Anterior cingulate cortex (tissue), 58 donors: ENCODE measurements around the gene SLC1A7.

ENCODE experiments used
- DNase-seq, 58 donors: peaks; one replicate each; lab custom pipeline; 2025; lab: John Stamatoyannopoulos, UW

SLC1A7 gene

GRCh38 chr1:53078333-53079101 is 63.9 kb downstream of the SLC1A7 start:
- DNase-seq, result no peak

- no peak for DNase-seq
Measured at GRCh38 chr1:53077599-53077965, 64.9 kb downstream of the SLC1A7 start.

- no peak for DNase-seq
Measured at GRCh38 chr1:53076721-53077598, 65.5 kb downstream of the SLC1A7 start.

- DNase-seq, result no peak
Measured at GRCh38 chr1:53076165-53076564, 66.3 kb downstream of the SLC1A7 start.

GRCh38 chr1:53075761-53076163 is 66.7 kb downstream of the SLC1A7 start:
- DNase-seq, result no peak

- DNase-seq, result no peak
Measured at GRCh38 chr1:53075206-53075605, 67.2 kb downstream of the SLC1A7 start.

GRCh38 chr1:53074313-53075154 is 67.9 kb downstream of the SLC1A7 start:
- no peak for DNase-seq

- DNase-seq, result peak in 7 of 58 donors; percentile 14 to 40 (median 25)
Measured at GRCh38 chr1:53073868-53074311, 68.5 kb downstream of the SLC1A7 start.

- DNase-seq, result no peak
Measured at GRCh38 chr1:53073287-53073686, 69.2 kb downstream of the SLC1A7 start.

GRCh38 chr1:53071915-53072314 is 70.5 kb downstream of the SLC1A7 start:
- no peak for DNase-seq

- no peak for DNase-seq
Measured at GRCh38 chr1:53071167-53071865, 71.1 kb downstream of the SLC1A7 start.

- DNase-seq, result no peak
Measured at GRCh38 chr1:53070621-53071020, 71.8 kb downstream of the SLC1A7 start.

- no peak for DNase-seq
Measured at GRCh38 chr1:53069663-53070327, 72.6 kb downstream of the SLC1A7 start.

GRCh38 chr1:53069265-53069662 is 73.2 kb downstream of the SLC1A7 start:
- no peak for DNase-seq

GRCh38 chr1:53068314-53069099 is 73.9 kb downstream of the SLC1A7 start:
- no peak for DNase-seq

GRCh38 chr1:53067886-53068285 is 74.6 kb downstream of the SLC1A7 start:
- no peak for DNase-seq

- no peak for DNase-seq
Measured at GRCh38 chr1:53066891-53067738, 75.3 kb downstream of the SLC1A7 start.

- DNase-seq, result no peak
Measured at GRCh38 chr1:53066488-53066887, 76.0 kb downstream of the SLC1A7 start.
